Sigmoid colon (tissue), 4 donors: ENCODE results near the gene PAPPA.

Experiments used
- POLR2A ChIP-seq, 2 donors: fragments of 450-650 bp; IDR thresholded peaks; one replicate each; pipeline ENCODE4 v1.6.1; 2016; ENCODE audit warnings: antibody characterized with exemption in 2 of 2, mild to moderate bottlenecking in 2 of 2, moderate library complexity in 2 of 2
- POLR2AphosphoS5 ChIP-seq, 4 donors: sonication (generic); formaldehyde crosslinking; IDR thresholded peaks; one replicate each; pipeline ENCODE4 v1.6.1; 2017; ENCODE audit warnings: antibody characterized with exemption in 4 of 4
- TF ChIP-seq, protein P1 (sequence below), 4 experiments: fragments of 450-650 bp in 3 of 4; fragments of 200-600 bp in 1 of 4; IDR thresholded peaks; one replicate each; pipeline ENCODE4 v1.5.1; 2016 to 2019; ENCODE audit warnings: antibody characterized with exemption in 4 of 4, mild to moderate bottlenecking in 3 of 4, moderate library complexity in 2 of 4

DNA sequence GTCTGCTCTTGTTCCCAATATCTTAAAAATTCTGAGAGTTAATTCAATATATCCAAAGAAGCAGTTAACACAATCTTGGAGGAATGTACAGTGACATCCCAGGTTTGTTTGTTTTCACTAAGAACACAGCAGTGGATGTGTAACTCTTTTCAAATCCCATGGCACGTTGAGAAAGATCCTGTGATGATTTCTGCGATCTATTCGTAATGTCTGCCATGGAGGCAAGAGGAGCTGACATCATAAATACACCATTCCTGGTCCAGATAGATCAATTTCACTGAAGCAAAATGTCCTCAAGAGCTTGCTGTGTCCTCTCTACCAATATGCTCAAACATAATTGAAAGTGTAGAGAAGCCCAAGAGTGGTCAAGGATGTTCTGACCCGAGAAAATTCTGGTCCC, 280.7 kb downstream of the PAPPA start:
- TF ChIP-seq POLR2AphosphoS5 (IDR thresholded peaks at IDR 0.05) (no peak), POLR2A (IDR thresholded peaks at IDR 0.05) (no peak)
- TF ChIP-seq, protein P1, sequence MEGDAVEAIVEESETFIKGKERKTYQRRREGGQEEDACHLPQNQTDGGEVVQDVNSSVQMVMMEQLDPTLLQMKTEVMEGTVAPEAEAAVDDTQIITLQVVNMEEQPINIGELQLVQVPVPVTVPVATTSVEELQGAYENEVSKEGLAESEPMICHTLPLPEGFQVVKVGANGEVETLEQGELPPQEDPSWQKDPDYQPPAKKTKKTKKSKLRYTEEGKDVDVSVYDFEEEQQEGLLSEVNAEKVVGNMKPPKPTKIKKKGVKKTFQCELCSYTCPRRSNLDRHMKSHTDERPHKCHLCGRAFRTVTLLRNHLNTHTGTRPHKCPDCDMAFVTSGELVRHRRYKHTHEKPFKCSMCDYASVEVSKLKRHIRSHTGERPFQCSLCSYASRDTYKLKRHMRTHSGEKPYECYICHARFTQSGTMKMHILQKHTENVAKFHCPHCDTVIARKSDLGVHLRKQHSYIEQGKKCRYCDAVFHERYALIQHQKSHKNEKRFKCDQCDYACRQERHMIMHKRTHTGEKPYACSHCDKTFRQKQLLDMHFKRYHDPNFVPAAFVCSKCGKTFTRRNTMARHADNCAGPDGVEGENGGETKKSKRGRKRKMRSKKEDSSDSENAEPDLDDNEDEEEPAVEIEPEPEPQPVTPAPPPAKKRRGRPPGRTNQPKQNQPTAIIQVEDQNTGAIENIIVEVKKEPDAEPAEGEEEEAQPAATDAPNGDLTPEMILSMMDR (IDR thresholded peaks at IDR 0.05): no peak
